ENCODE results near the gene ADTRP.
"Not testable (repeated sequence)": the region's sequence is repeated elsewhere in the genome, so short reads cannot be mapped to it uniquely, and the experiment has no call there.

The ADTRP gene

GRCh38 chr6:11689847-11690246 is 88.8 kb downstream of the ADTRP start:
- DNase-seq, result no peak

GRCh38 chr6:11689400-11689799 is 89.2 kb downstream of the ADTRP start:
- DNase-seq, result not testable (repeated sequence)

DNA sequence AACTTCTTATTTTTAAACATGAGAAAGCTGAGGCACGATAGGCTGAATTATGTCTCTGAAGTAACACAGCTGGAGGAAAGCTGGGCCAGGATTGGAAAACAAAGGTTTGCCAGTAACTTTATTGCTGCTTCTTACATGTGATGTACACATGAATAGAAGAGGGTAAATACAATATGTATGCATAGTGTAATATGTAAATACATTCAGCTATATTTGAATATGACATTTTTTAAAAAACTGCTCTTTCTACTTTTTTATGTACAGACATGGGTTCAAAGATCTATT is 90.2 kb downstream of the ADTRP start:
- no peak for DNase-seq

- peak; percentile 71 for DNase-seq
These were observed 93.0 kb downstream of the ADTRP start for GRCh38 chr6:11685481-11686093.

DNA sequence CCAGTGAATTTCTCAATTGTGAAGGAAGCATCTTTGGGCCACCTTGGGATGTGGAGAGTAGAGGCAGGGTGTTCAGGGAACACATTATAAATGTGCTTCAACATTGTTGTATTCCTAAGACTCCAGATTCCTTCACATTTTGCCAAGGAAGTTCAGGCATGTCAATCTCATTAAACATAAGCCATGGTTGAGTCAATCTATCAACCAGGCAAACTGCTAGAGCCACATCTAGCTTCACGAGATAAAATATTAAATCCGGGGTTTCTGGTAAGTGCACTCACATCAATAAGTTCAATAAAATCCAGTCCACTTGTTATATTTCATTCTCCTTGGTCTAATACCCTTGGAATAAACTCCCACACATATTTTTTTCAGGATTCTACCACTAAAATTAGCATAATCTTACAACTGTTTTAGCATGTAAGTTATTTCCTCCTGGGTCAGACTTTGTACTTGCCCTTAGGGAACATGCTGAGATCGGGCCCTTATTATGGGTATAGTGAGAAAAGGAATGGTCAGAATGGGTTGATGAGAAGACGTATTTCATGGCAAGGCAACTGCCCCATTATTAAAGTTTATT is 93.6 kb downstream of the ADTRP start:
- no peak for DNase-seq

DNA sequence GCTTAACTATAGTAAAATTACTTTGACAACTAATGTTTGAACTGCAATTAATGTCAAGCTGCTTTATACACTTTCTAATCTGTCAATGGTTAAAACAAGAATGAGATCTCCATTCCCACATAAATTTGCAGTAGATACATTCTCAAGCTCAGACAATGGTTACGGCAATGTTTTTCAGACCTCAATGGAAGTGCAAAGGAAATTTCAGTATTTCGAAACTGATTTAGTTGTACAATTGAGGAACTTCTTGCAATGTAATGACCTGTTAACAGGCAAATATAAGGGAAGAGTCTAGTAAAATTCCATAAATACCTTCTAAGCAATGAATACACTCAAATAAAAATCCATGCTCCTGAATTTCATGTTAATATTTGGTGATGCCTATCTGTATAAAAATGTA is 94.7 kb downstream of the ADTRP start:
- DNase-seq, result no peak

DNA sequence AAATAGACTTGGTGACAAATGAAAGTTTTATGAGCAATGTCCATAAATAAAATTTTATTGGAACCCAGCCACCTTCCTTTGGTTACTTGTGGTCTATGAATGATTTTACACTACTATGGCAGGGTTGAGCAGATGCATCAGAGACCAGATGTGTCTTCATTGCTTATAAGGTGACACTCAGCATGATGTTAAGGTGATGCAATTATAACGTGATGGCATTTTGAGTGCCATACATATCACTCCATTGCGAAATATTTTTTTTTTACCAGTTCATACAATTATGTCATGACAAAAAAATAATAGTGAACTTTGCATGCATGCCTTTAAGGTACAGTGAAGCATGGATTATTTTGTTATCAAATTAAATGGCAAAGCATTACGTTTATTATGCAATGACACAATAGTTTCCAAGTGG is 96.0 kb downstream of the ADTRP start:
- DNase-seq, result peak; percentile 48

DNA sequence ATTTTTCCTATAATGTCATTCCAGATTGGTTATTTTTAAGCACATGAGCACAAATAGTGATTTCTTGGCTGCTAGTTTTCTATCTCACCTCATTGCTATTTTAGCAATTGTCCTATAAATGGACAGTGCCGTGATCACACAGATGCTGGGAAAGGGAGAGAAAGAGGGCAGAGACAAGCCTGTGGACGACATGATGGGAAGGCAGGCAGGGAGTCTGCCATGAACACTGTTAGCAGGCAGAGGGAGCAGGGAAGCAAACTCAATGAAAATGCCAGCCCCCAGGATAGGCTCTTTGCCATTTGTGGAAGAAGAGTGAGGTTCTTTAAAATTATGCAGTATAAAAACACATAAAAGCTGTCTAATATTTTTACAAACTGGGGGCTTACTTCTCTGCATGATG is 96.8 kb downstream of the ADTRP start:
- no peak for DNase-seq

DNA sequence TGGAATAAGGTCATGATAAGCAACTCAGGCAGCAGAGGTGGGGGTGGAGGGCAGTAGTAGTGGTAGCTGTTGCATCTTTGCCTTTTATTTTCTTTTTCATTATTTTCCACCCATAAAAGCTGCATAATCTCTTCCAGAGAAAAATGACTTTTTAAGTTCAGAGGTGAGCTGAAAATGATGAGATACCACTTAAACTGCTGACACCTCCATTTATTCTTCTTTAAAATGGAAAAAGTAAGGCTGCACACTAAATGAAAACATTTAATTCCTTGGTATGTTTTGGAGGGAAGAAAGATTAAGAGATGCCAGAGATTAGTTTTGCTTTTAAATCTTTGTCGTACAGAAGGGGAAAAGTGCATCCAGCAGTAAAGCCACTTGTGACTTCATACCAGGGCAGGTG is 97.2 kb downstream of the ADTRP start:
- DNase-seq, result no peak

- DNase-seq, result not testable (repeated sequence)
These were observed 98.1 kb downstream of the ADTRP start for GRCh38 chr6:11680479-11680878.

DNA sequence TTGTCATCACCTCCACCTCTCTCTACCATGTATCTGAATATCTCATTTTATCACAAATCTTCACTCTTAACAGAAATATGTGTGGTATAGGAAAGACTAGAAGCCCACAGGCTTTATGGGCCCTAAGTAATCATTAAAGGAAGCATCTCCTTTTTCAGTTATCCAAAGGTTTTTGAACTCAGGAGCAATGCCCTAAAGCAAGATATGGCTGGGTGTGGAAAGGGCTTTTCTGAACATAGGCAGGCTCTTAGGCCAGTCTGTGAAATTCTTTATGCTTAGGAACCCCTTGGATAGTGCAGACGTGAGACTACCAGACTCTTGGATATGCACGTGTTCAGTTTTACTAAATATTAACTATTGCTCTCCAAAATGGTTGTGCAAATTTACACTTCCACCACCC is 99.5 kb downstream of the ADTRP start:
- DNase-seq, result no peak

DNA sequence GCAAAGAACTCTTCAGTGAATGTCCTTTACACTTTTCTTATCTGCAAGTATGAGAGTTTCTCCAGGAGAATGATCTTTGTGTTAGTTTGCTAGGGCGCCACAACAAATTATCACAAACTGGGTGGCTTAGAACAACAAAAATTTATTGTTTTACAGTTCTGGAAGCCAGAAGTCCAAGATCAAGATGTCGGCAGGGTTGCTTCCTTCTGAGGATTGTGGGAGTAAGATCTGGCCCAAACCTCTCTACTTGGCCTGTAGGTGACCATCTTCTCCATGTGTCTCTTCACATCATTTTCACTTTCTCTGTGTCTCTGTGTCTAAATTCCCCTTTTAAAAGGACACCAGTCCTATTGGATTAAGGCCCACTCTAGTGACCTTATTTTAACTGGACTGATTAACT is 103.0 kb downstream of the ADTRP start:
- DNase-seq, result no peak

GRCh38 chr6:11672669-11673068 is 105.9 kb downstream of the ADTRP start:
- DNase-seq, result no peak

GRCh38 chr6:11672256-11672655 is 106.3 kb downstream of the ADTRP start:
- peak; percentile 61 for DNase-seq

DNA sequence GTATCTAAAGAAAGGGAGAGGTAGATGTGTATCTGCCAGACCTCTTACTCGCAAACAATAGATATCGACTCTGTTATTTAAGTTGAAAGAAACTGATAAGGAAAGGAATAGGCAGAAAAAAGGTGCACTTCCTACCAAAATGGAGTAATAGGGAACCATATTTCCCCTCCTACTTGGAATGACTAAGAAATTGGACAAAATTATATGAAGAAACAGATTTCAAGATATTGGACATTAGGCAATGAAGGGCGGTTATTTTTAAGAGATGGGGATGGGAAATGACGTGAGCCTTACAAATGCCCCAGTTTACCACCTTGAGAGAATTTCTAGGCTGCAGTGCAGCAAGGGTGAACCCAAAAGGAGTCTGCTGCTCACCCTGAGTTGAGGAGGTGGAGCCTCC is 108.9 kb downstream of the ADTRP start:
- no peak for DNase-seq

DNA sequence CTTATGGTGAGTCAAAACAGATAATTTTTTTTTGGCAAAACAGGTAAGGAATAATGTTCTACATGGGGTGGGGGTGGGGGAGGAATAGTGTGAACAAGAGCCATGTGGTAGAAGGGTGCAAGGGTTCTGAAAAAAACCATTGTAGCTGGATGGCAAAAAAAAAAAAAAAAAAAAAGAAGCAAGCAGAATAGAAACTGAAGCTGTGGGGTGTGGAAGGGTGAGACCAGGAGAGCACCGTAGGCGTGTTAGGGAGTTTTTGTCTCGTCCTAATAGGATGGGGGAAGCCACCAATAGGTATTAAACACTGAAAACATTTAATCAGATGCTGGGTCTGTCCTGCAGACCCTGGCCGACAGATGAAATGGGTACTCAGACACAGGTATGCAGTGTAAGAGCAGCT is 110.1 kb downstream of the ADTRP start:
- DNase-seq, result no peak

- DNase-seq, result no peak
These were observed 110.7 kb downstream of the ADTRP start for GRCh38 chr6:11667876-11668275.

DNA sequence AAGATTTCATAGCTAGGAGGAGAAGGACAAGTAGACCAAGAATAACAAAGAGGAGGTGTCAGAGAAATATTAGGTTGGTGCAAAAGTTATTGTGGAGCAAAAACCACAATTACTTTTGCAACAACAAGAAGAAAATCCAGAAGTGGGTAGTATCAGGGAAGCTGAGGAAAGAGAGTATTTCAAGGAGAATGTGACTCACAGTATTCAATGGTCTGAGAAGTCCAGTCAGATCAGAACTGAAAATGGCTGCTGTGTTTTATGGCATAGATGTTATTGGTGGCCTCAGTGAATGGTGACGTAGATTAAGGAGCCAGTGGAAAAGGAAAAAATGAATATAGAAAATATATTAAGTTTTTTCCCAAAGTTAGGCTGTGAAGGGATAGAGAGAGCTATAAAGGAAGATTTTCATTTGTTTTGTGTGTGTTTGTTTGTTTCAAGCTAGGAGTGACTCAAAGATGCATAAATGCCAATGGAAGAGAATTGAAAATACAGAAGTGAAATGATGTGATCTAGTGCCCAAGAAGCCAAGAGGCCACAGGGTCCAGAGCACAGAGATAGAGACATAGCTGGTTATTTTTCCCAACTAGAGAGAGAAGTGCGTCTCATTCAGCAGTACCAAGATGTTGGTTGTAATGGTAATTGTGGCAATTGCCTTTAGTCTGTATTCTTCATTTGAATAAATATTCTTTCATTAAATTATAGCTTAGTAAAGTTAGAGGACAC is 112.8 kb downstream of the ADTRP start:
- DNase-seq, result no peak
